ENCODE data around the gene MT1B. TPM values are rescaled to one million over a fixed set of nuclear protein-coding genes. Genes with fewer than 3 reads are reported as not detected.

MT1B gene
- total RNA-seq, 1 experiment from 2014 or later: not detected

GRCh38 chr16:56695246-56695645 is 43.6 kb downstream of the MT1B start (continued):
- TF ChIP-seq SRF (IDR thresholded peaks at IDR 0.05; ENCODE audit: low read depth) (no peak), YY1 (IDR thresholded peaks at IDR 0.05; ENCODE audit: extremely low read depth, insufficient replicate concordance, low read depth, low read length) (no peak), CTCF (IDR thresholded peaks at IDR 0.05 in 2 of 3, conservative IDR thresholded peaks at IDR 0.05 in 1 of 3; ENCODE audit: borderline replicate concordance in 1 of 3, insufficient read depth in 1 of 3, low read depth in 2 of 3, low read length in 2 of 3) (no peak), FOSL1 (IDR thresholded peaks at IDR 0.05; ENCODE audit: low read depth) (no peak), CEBPB (IDR thresholded peaks at IDR 0.05; ENCODE audit: low read depth) (no peak)

- intact Hi-C loops (cut with micrococcal nuclease): no loop called here
- no peaks in the 10 kb centered on the region for H4K20me1 ChIP-seq (ENCODE audit: insufficient read depth)
- ChIA-PET RAD21 (ENCODE audit: low non-redundant PET in 1 of 2, low total read pairs in 2 of 2, uncharacterized antibody in 2 of 2, unreplicated experiment in 2 of 2) (no interaction called here), POLR2A (interaction anchor here (1.1 kb wide), 1 partner anchor 15 kb away, joined by 3 read pairs; no protein-coding TSS in a partner anchor), CTCF (no interaction called here)
- H3K27ac ChIP-seq (ENCODE audit: low read depth, low read length): no peak overlapping the region
- no peaks in the 10 kb centered on the region for H3K27me3 ChIP-seq (ENCODE audit: insufficient read depth, low read length)
- H3K4me2 ChIP-seq (ENCODE audit: low read length): no peak overlapping the region
- H3K9me3 ChIP-seq (ENCODE audit: control insufficient read depth in 1 of 2, insufficient read depth in 1 of 2, low read depth in 1 of 2, low read length in 2 of 2): no peaks in the 10 kb centered on the region
- no peak for DNase-seq (ENCODE audit: low read depth, low spot score)
- no peak overlapping the region for H3K4me3 ChIP-seq (replicated peaks in 1 of 2; ENCODE audit: low read depth in 1 of 2, low read length in 2 of 2)
- no peaks in the 10 kb centered on the region for H3K79me2 ChIP-seq (ENCODE audit: insufficient read depth, low read length)
- no peaks in the 10 kb centered on the region for H3K9me2 ChIP-seq (ENCODE audit: insufficient read depth)
- no TSS peak for BruUV-seq (replicated peaks)
- no peak overlapping the region for H3K9ac ChIP-seq (ENCODE audit: low read length)
- H2AFZ ChIP-seq (ENCODE audit: low read depth, low read length, poor library complexity, severe bottlenecking): no peak overlapping the region
- TF ChIP-seq CBX3 (IDR thresholded peaks at IDR 0.05; ENCODE audit: low read depth) (no peak), ZNF274 (IDR thresholded peaks at IDR 0.05; ENCODE audit: low read depth, low read length) (no peak), ZBTB33 (IDR thresholded peaks at IDR 0.05; ENCODE audit: extremely low read depth, insufficient replicate concordance, low read length) (no peak), JUND (IDR thresholded peaks at IDR 0.05) (no peak), SP1 (IDR thresholded peaks at IDR 0.05; ENCODE audit: low read depth) (no peak), RAD21 (IDR thresholded peaks at IDR 0.05; ENCODE audit: low read depth) (no peak), EGR1 (IDR thresholded peaks at IDR 0.05; ENCODE audit: low read depth) (no peak), YY1 (IDR thresholded peaks at IDR 0.05; ENCODE audit: extremely low read depth, insufficient replicate concordance, low read depth, low read length) (no peak), ELF1 (IDR thresholded peaks at IDR 0.05; ENCODE audit: borderline replicate concordance, low read depth) (no peak), POLR2AphosphoS5 (IDR thresholded peaks at IDR 0.05; ENCODE audit: low read depth, low read length) (no peak), ZFX (IDR thresholded peaks at IDR 0.05) (no peak), EZH2 (IDR thresholded peaks at IDR 0.05) (no peak), SIN3A (IDR thresholded peaks at IDR 0.05; ENCODE audit: low read depth) (no peak), CEBPB (IDR thresholded peaks at IDR 0.05; ENCODE audit: low read depth) (no peak)
- H3K36me3 ChIP-seq (ENCODE audit: control insufficient read depth in 1 of 2, insufficient read depth in 2 of 2, low read length in 2 of 2): no peaks in the 10 kb centered on the region
- peaks cover 2 to 15% of the 10 kb centered on the region in 2 experiments; a peak in 3 of 4 replicates for H3K4me1 ChIP-seq (ENCODE audit: control insufficient read depth in 1 of 2, insufficient read depth in 2 of 2, low read length in 2 of 2)
- ATAC-seq: no peak
These were observed 45.9 kb downstream of the MT1B start for GRCh38 chr16:56697456-56698155.
